ENCODE measurements around the gene KIAA1191. TPM values are rescaled to one million over a fixed set of nuclear protein-coding genes. Genes with fewer than 3 reads are reported as not detected.

Gene KIAA1191
- total and polyA plus RNA-seq, 2 of the 8 experiments (the other 6 are each of a cell fraction or from before 2014, with no cell fraction given) = 86.4 to 88.0 TPM

- no peak for FAIRE-seq
Measured at GRCh38 chr5:176342766-176343458, 18.7 kb downstream of the KIAA1191 start.

More at GRCh38 chr5:176342766-176343458, 18.7 kb downstream of the KIAA1191 start:
- no peak overlapping the region for H3K4me2 ChIP-seq (ENCODE audit: insufficient read depth in 1 of 2, low read depth in 2 of 2, low read length in 2 of 2)
- H3K23ac ChIP-seq (ENCODE audit: insufficient read length) = no peak overlapping the region
- H3K18ac ChIP-seq (ENCODE audit: extremely low read depth, low read length) = no peak overlapping the region
- POLR2A ChIA-PET (ENCODE audit: partially characterized antibody) = interaction anchor here (1.2 to 1.8 kb wide), 3 partner anchors 11 to 20 kb away, joined by 3 to 5 read pairs (median 3); no protein-coding TSS in a partner anchor
- H3K79me1 ChIP-seq (ENCODE audit: low read depth, low read length) = no peaks in the 10 kb centered on the region
- no peaks in the 10 kb centered on the region for H3K4me1 ChIP-seq (replicated peaks in 1 of 4; ENCODE audit: control insufficient read depth in 3 of 4, insufficient read depth in 4 of 4, low read length in 3 of 4)
- no peak overlapping the region for H3K56ac ChIP-seq (replicated peaks; ENCODE audit: insufficient read length, low read depth, low read length)
- no peak for DNase-seq (ENCODE audit: low read depth in 1 of 2, low spot score in 2 of 2)
- no peaks in the 10 kb centered on the region for H3K9me3 ChIP-seq (ENCODE audit: insufficient read depth in 2 of 2, low read depth in 1 of 2, low read length in 1 of 2)
- H2AFZ ChIP-seq (ENCODE audit: low read length) = no peak overlapping the region
- H3K23me2 ChIP-seq (ENCODE audit: low read depth, low read length) = no peaks in the 10 kb centered on the region
- H2BK120ac ChIP-seq (replicated peaks; ENCODE audit: low read depth, low read length) = no peak overlapping the region
- peaks cover 14 to 32% (median 25%) of the 10 kb centered on the region in 4 experiments; a peak in 7 of 8 replicates for H3K36me3 ChIP-seq (ENCODE audit: control insufficient read depth in 2 of 4, insufficient read depth in 4 of 4, low read length in 3 of 4)
- no peak overlapping the region for H4K91ac ChIP-seq (replicated peaks; ENCODE audit: insufficient read length, low read length)
- H4K5ac ChIP-seq (ENCODE audit: insufficient read length, low read depth, low read length) = no peak overlapping the region
- no peak overlapping the region for H2BK20ac ChIP-seq (ENCODE audit: low read length)
- no peak overlapping the region for H3K4me3 ChIP-seq (ENCODE audit: extremely low read depth in 1 of 4, insufficient read depth in 2 of 4, low read depth in 3 of 4, low read length in 4 of 4)
- no peak overlapping the region for H3K27ac ChIP-seq (ENCODE audit: low read depth, low read length)
- CTCF ChIA-PET (ENCODE audit: partially characterized antibody) = no interaction called here
- no peak overlapping the region for H3K4ac ChIP-seq (replicated peaks; ENCODE audit: insufficient read length, low read depth, low read length)
- no peak overlapping the region for H2BK5ac ChIP-seq (ENCODE audit: low read depth, low read length)
- no peak overlapping the region for H2BK15ac ChIP-seq (ENCODE audit: low read length)
- no peak overlapping the region for H2BK12ac ChIP-seq (ENCODE audit: low read depth, low read length)
- H3K9ac ChIP-seq (replicated peaks in 1 of 4; ENCODE audit: extremely low read depth in 1 of 4, low read depth in 3 of 4, low read length in 3 of 4) = no peak overlapping the region
- TF ChIP-seq TBP (IDR thresholded peaks at IDR 0.05; ENCODE audit: low read depth, low read length) (no peak), EGR1 (IDR thresholded peaks at IDR 0.05; ENCODE audit: borderline replicate concordance, low read depth, low read length) (no peak), TAF7 (optimal IDR thresholded peaks at IDR 0.05; ENCODE audit: borderline replicate concordance, low read depth, low read length) (no peak)
- H3K27me3 ChIP-seq (replicated peaks in 1 of 4; ENCODE audit: control insufficient read depth in 3 of 4, extremely low read depth in 1 of 4, insufficient read depth in 3 of 4, low read length in 3 of 4) = no peaks in the 10 kb centered on the region
- no peaks in the 10 kb centered on the region for H3K79me2 ChIP-seq (ENCODE audit: control insufficient read depth in 1 of 2, insufficient read depth in 2 of 2, low read length in 2 of 2)
- WGBS, 2 experiments (ENCODE audit: extremely low coverage in 1 of 2, insufficient coverage in 1 of 2, insufficient read length in 1 of 2, insufficient replicate concordance in 2 of 2, low coverage in 1 of 2, low lambda C conversion rate in 2 of 2, missing lambda C conversion rate in 1 of 2) = 85% methylated on average over 2 of the region's 2 CpGs; no CpG with 5 or more reads in 1 of the 2 experiments
- no peak overlapping the region for H3K14ac ChIP-seq (ENCODE audit: insufficient read length)
- no peak overlapping the region for H4K8ac ChIP-seq (ENCODE audit: extremely low read depth, insufficient read depth, low read length)
- H2AK5ac ChIP-seq (ENCODE audit: low read depth, low read length) = no peak overlapping the region
- no peaks in the 10 kb centered on the region for H4K20me1 ChIP-seq (replicated peaks in 1 of 2; ENCODE audit: control insufficient read depth in 1 of 2, insufficient read depth in 2 of 2, low read length in 2 of 2)
